ENCODE data around the gene IMP4.

The IMP4 gene

GRCh38 chr2:130355578-130356431 lies 13.1 kb downstream of the IMP4 start, which contains the start of gene PTPN18 (continued):
- no peak for TF ChIP-seq ZNF600 (tag by site-specific recombination; IDR thresholded peaks at IDR 0.05)
- TF ChIP-seq ZNF350 (tag by site-specific recombination; IDR thresholded peaks at IDR 0.05), result no peak
- TF ChIP-seq ZNF623 (tag by site-specific recombination; IDR thresholded peaks at IDR 0.05), result no peak
- no peak for TF ChIP-seq ZNF10 (tag by site-specific recombination; IDR thresholded peaks at IDR 0.05)
- no peak for TF ChIP-seq ZNF223 (tag by site-specific recombination; IDR thresholded peaks at IDR 0.05)
- TF ChIP-seq RBAK (tag by site-specific recombination; IDR thresholded peaks at IDR 0.05), result no peak
- TF ChIP-seq REPIN1 (tag by site-specific recombination; IDR thresholded peaks at IDR 0.05; ENCODE audit: low read depth), result no peak
- no peak for TF ChIP-seq MYNN (tag by site-specific recombination; IDR thresholded peaks at IDR 0.05; ENCODE audit: borderline replicate concordance)
- no peak for TF ChIP-seq ZNF398 (tag by site-specific recombination; IDR thresholded peaks at IDR 0.05)
- 0 out of 2 replicates have a peak, but pooled peaks have one; percentile 8 for TF ChIP-seq ZSCAN30 (tag by site-specific recombination; IDR thresholded peaks at IDR 0.05)
- 0 out of 2 replicates have a peak, but pooled peaks have one; percentile 13 for TF ChIP-seq ZBTB44 (tag by site-specific recombination; IDR thresholded peaks at IDR 0.05)
- no peak for TF ChIP-seq ZNF677 (tag by site-specific recombination; IDR thresholded peaks at IDR 0.05)
- TF ChIP-seq ZNF76 (tag by site-specific recombination; IDR thresholded peaks at IDR 0.05; ENCODE audit: borderline replicate concordance, low read depth), result peak; percentile 56; the same call in 1 of the 2 replicates
- TF ChIP-seq ZNF140 (tag by site-specific recombination; IDR thresholded peaks at IDR 0.05), result no peak
- no peak for TF ChIP-seq ZNF560 (tag by site-specific recombination; IDR thresholded peaks at IDR 0.05; ENCODE audit: borderline replicate concordance)
- TF ChIP-seq ZNF214 (tag by site-specific recombination; IDR thresholded peaks at IDR 0.05; ENCODE audit: borderline replicate concordance), result no peak
- TF ChIP-seq BCL6B (tag by site-specific recombination; IDR thresholded peaks at IDR 0.05), result no peak
- no peak for TF ChIP-seq ZNF146 (tag by site-specific recombination; IDR thresholded peaks at IDR 0.05)
- TF ChIP-seq ZNF530 (tag by site-specific recombination; IDR thresholded peaks at IDR 0.05; ENCODE audit: low read depth), result no peak
- peak; percentile 46 for TF ChIP-seq SP2 (tag by site-specific recombination; IDR thresholded peaks at IDR 0.05)
- TF ChIP-seq FEZF1 (tag by site-specific recombination; IDR thresholded peaks at IDR 0.05), result no peak
- no peak for TF ChIP-seq HOXA7 (CRISPR knock-in tag; IDR thresholded peaks at IDR 0.05; ENCODE audit: borderline replicate concordance)
- no peak for TF ChIP-seq HOXC10 (CRISPR knock-in tag; IDR thresholded peaks at IDR 0.05)
- TF ChIP-seq ZNF362 (tag by site-specific recombination; IDR thresholded peaks at IDR 0.05), result no peak
- TF ChIP-seq ZNF701 (tag by site-specific recombination; IDR thresholded peaks at IDR 0.05), result no peak
- no peak for TF ChIP-seq ZNF202 (tag by site-specific recombination; IDR thresholded peaks at IDR 0.05; ENCODE audit: borderline replicate concordance)
- TF ChIP-seq ZNF544 (tag by site-specific recombination; IDR thresholded peaks at IDR 0.05), result no peak
- TF ChIP-seq, protein P1, sequence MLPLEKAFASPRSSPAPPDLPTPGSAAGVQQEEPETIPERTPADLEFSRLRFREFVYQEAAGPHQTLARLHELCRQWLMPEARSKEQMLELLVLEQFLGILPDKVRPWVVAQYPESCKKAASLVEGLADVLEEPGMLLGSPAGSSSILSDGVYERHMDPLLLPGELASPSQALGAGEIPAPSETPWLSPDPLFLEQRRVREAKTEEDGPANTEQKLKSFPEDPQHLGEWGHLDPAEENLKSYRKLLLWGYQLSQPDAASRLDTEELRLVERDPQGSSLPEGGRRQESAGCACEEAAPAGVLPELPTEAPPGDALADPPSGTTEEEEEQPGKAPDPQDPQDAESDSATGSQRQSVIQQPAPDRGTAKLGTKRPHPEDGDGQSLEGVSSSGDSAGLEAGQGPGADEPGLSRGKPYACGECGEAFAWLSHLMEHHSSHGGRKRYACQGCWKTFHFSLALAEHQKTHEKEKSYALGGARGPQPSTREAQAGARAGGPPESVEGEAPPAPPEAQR (tag by site-specific recombination; IDR thresholded peaks at IDR 0.05), result no peak
- TF ChIP-seq ZNF423 (tag by site-specific recombination; IDR thresholded peaks at IDR 0.05), result no peak
- peak; percentile 80 for TF ChIP-seq ZBTB26 (tag by site-specific recombination; optimal IDR thresholded peaks at IDR 0.05)
